Epithelial cell of esophagus (primary cell): ENCODE measurements around the gene GALK1.

Experiments used
- DNase-seq: peaks from one replicate; pipeline ENCODE4 v3.0.0; 2010; ENCODE audit warnings: low read depth
- H3K4me3 ChIP-seq: 2 replicates; pipeline ENCODE4 v1.5.1; 2011; ENCODE audit warnings: mild to moderate bottlenecking, low read length, control low read depth
- CTCF ChIP-seq: IDR thresholded peaks from 2 replicates; pipeline ENCODE4 v1.5.1; 2011; ENCODE audit warnings: low read depth, mild to moderate bottlenecking, low read length, control low read depth, inconsistent platforms; ENCODE audit not compliant: insufficient read depth; ENCODE audit errors: missing control alignments

Gene GALK1

GRCh38 chr17:75740631-75741077 is 24.3 kb downstream of the GALK1 start:
- no peak for DNase-seq
- no peak for TF ChIP-seq CTCF
- no peak overlapping the region for H3K4me3 ChIP-seq

- no peak overlapping the region for H3K4me3 ChIP-seq
- no peak for DNase-seq
Measured at GRCh38 chr17:75740215-75740614, 24.8 kb downstream of the GALK1 start.

GRCh38 chr17:75739801-75740200 is 25.2 kb downstream of the GALK1 start:
- no peak overlapping the region for H3K4me3 ChIP-seq
- TF ChIP-seq CTCF, result no peak

More at GRCh38 chr17:75740215-75740614, 24.8 kb downstream of the GALK1 start:
- TF ChIP-seq CTCF, result no peak

GRCh38 chr17:75739174-75739573 is 25.8 kb downstream of the GALK1 start:
- H3K4me3 ChIP-seq, result no peak overlapping the region
- TF ChIP-seq CTCF, result no peak
- no peak for DNase-seq

More at GRCh38 chr17:75739801-75740200, 25.2 kb downstream of the GALK1 start:
- DNase-seq, result no peak

DNA sequence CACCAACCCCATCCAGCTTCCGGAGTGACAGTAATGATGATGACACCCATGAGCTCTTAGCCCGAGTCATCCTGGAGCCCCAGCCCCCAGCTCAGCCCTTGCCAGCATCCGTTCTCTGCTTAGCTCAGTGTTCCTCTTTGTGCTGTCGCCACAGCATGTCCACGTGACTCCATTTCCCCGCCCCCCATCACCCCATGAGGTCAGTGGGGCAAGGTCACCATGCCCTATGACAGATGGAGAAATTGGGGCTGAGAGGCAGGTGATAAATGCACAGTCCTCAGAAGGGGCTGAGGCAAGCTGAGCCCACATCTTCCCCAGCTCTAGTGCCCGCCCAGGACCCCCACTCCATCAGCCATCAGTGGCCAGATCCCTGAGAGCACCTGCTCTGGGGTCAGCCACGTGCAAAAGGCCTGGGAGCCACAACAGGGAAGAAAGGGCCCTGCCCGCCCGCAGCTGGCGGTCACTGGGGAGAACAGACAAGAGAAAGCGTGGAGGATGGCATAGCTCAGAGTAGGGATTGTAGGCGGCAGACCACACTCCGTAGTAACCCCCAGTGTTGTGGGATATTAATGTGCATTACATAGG is 26.7 kb downstream of the GALK1 start:
- H3K4me3 ChIP-seq, result no peak overlapping the region
- DNase-seq, result no peak
- no peak for TF ChIP-seq CTCF

DNA sequence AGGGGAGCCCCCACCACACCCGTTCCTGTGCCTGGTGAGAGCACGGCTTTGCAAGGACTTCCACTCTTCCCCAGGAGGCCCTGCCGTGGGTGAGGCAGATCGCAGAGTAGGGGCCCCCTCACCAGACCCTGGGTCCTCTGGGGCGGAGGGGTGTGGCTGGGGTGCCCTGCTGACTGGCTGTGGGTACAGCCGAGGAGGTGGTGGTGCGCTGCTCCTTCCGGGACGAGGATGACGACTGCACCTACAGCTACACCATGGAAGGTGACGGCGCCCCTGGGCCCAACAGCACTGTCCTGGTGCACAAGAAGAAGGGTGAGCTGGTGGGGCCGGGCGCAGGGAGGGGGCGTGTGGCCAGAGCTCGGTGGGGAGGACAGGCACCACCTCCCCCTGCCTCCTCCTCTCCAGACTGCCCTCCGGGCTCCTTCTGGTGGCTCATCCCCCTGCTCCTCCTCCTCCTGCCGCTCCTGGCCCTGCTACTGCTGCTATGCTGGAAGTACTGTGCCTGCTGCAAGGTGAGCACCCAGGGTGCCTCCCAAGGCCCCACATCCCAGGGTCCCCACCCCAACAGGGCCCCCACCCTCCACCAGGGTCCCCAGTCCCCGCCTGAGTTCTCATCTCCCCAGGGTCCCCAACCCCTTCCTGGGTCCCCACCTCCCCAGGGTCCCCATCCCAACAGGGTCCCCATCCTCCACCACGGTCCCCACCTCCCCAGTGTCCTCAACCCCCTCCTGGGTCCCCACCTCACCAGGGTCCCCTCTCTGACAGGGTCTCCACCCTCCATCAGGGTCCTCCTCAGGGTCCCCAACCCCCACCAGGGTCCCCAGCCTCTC is 27.6 kb downstream of the GALK1 start:
- no peak overlapping the region for H3K4me3 ChIP-seq
- TF ChIP-seq CTCF, result no peak
- DNase-seq, result no peak
